Vagina (tissue), 2 donors: ENCODE results near the gene SLC23A2. TPM values are rescaled to one million over a fixed set of nuclear protein-coding genes. Genes with fewer than 3 reads are reported as not detected.

Experiments used
- DNase-seq, 2 donors: peaks; one replicate each; pipeline ENCODE4 v3.0.0-alpha.2; 2017; ENCODE audit errors: extremely low spot score in 2 of 2
- H3K27ac ChIP-seq: fragments of 200-600 bp; sonication (generic); one replicate; pipeline ENCODE4 v1.5.1; 2019
- H3K27me3 ChIP-seq: fragments of 200-600 bp; sonication (generic); one replicate; pipeline ENCODE4 v1.5.1; 2019
- H3K36me3 ChIP-seq, 2 donors: fragments of 200-600 bp; sonication (generic); one replicate each; pipeline ENCODE4 v1.5.1; 2017 to 2019
- H3K4me1 ChIP-seq: fragments of 200-600 bp; sonication (generic); one replicate; pipeline ENCODE4 v1.5.1; 2019
- H3K4me3 ChIP-seq, 2 donors: fragments of 200-600 bp; sonication (generic); 1 replicate in 1 of 2; 2 replicates in 1 of 2; pipeline ENCODE4 v1.5.1; 2016 to 2019
- H3K9me3 ChIP-seq: fragments of 200-600 bp; sonication (generic); one replicate; pipeline ENCODE4 v1.5.1; 2019
- CTCF ChIP-seq, 3 experiments: fragments of 450-650 bp in 2 of 3; fragments of 200-600 bp in 1 of 3; sonication (generic) in 1 of 3; IDR thresholded peaks; one replicate each; pipeline ENCODE4 v1.5.1; 2017 to 2019; ENCODE audit warnings: antibody characterized with exemption in 3 of 3, mild to moderate bottlenecking in 2 of 3, moderate library complexity in 2 of 3
- POLR2A ChIP-seq, 2 donors: fragments of 450-650 bp; IDR thresholded peaks; one replicate each; pipeline ENCODE4 v1.6.1; 2017; ENCODE audit warnings: antibody characterized with exemption in 2 of 2, mild to moderate bottlenecking in 2 of 2, moderate library complexity in 2 of 2
- POLR2AphosphoS5 ChIP-seq, 2 donors: sonication (generic); formaldehyde crosslinking; IDR thresholded peaks; one replicate each; pipeline ENCODE4 v1.9.0; 2017; ENCODE audit warnings: antibody characterized with exemption in 2 of 2, mild to moderate bottlenecking in 2 of 2, low read depth in 1 of 2; ENCODE audit not compliant: insufficient read depth in 1 of 2
- intact Hi-C: fragments of 100-400 bp; cut with DNase I; formaldehyde crosslinking; loops from one replicate; pipeline ENCODE4 v1.15.1; 2023
- total RNA-seq: library from RNA; depleted of rRNA; stranded (reverse); fragments of >200 nt; gene quantifications from one replicate; pipeline ENCODE4 v1.2.3, GENCODE V29; 2016

Gene SLC23A2
- total RNA-seq, 1 donor from 2014 or later, result 14.7 TPM

GRCh38 chr20:4862661-4863060, 138.6 kb downstream of the SLC23A2 start:
- no peaks in the 10 kb centered on the region for H3K9me3 ChIP-seq
- peaks cover 9% of the 10 kb centered on the region for H3K4me1 ChIP-seq
- no peaks in the 10 kb centered on the region for H3K27me3 ChIP-seq
- H3K27ac ChIP-seq, result no peak overlapping the region
- TF ChIP-seq POLR2AphosphoS5 (IDR thresholded peaks at IDR 0.05; ENCODE audit: insufficient read depth in 1 of 2, low read depth in 1 of 2) (no peak), CTCF (IDR thresholded peaks at IDR 0.05) (no peak), POLR2A (IDR thresholded peaks at IDR 0.05) (no peak)
- H3K4me3 ChIP-seq, result no peak overlapping the region
- peaks cover 0 to 52% of the 10 kb centered on the region in 2 donors for H3K36me3 ChIP-seq
- peak in 1 of 2 donors; percentile 58 for DNase-seq
- intact Hi-C loops, result no loop called here

- Histone ChIP-seq H3K27me3 (no peaks in the 10 kb centered on the region), H3K36me3 (peaks cover 0 to 52% of the 10 kb centered on the region in 2 donors), H3K27ac (no peak overlapping the region), H3K9me3 (no peaks in the 10 kb centered on the region), H3K4me3 (no peak overlapping the region), H3K4me1 (peaks cover 8% of the 10 kb centered on the region)
- intact Hi-C loops, result no loop called here
- TF ChIP-seq CTCF (IDR thresholded peaks at IDR 0.05) (no peak), POLR2AphosphoS5 (IDR thresholded peaks at IDR 0.05; ENCODE audit: insufficient read depth in 1 of 2, low read depth in 1 of 2) (no peak), POLR2A (IDR thresholded peaks at IDR 0.05) (no peak)
- DNase-seq, result peak in 1 of 2 donors; percentile 67
Observed at GRCh38 chr20:4861961-4862360, 139.3 kb downstream of the SLC23A2 start.

DNA sequence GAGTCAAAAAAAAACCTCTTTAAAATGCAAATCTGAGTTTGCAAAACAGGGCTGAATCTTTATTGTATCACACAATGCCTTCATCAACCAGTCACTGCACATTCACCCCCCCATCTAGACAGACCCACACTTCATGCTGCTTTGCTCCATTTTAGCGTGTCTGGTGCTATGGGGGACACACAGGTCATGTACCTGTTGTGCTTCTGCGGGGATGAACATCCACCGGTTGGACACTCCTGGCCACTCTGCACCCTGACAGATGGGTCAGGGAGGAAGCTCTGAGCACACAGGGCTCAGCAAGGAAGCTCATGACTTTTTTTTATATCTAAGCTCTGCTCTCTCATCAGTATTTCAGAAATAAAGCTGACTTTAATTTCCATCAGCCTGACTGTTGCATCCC, 143.3 kb downstream of the SLC23A2 start:
- H3K27me3 ChIP-seq, result no peaks in the 10 kb centered on the region
- peaks cover 0 to 63% of the 10 kb centered on the region in 2 donors for H3K36me3 ChIP-seq
- TF ChIP-seq POLR2A (IDR thresholded peaks at IDR 0.05) (no peak), CTCF (IDR thresholded peaks at IDR 0.05) (no peak), POLR2AphosphoS5 (IDR thresholded peaks at IDR 0.05; ENCODE audit: insufficient read depth in 1 of 2, low read depth in 1 of 2) (no peak)
- H3K4me3 ChIP-seq, result no peak overlapping the region
- H3K4me1 ChIP-seq, result no peaks in the 10 kb centered on the region
- H3K9me3 ChIP-seq, result no peaks in the 10 kb centered on the region
- no peak overlapping the region for H3K27ac ChIP-seq
- intact Hi-C loops, result no loop called here
- DNase-seq, result no peak

GRCh38 chr20:4856022-4856755, 145.1 kb downstream of the SLC23A2 start:
- no peak overlapping the region for H3K4me3 ChIP-seq
- no peaks in the 10 kb centered on the region for H3K9me3 ChIP-seq
- intact Hi-C loops, result no loop called here
- no peaks in the 10 kb centered on the region for H3K4me1 ChIP-seq
- no peak overlapping the region for H3K27ac ChIP-seq
- H3K36me3 ChIP-seq, result peaks cover 0 to 46% of the 10 kb centered on the region in 2 donors
- H3K27me3 ChIP-seq, result no peaks in the 10 kb centered on the region
- no peak for DNase-seq
- TF ChIP-seq POLR2AphosphoS5 (IDR thresholded peaks at IDR 0.05; ENCODE audit: insufficient read depth in 1 of 2, low read depth in 1 of 2), result no peak
- no peak for TF ChIP-seq POLR2A (IDR thresholded peaks at IDR 0.05)
- no peak for TF ChIP-seq CTCF (IDR thresholded peaks at IDR 0.05)

DNA sequence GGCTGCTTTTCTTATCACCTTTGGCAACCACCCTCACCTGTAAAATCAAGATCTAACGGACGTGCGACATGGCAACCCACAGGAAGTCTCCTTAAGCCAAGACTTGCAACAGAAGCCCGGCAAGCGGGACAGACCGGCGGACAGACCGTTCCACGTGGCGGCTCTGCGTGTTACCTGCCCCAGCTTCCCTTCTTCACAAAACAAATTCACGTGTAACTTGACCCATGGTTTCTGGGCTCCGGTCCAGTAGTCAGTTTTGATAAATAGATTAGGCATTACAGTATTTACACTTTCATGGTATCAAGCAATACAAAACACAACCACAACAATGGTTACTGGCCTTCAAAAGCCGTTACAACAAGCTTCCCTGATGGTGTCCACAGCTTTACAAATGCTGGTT, 145.8 kb downstream of the SLC23A2 start:
- no peak overlapping the region for H3K27ac ChIP-seq
- TF ChIP-seq CTCF (IDR thresholded peaks at IDR 0.05) (no peak), POLR2AphosphoS5 (IDR thresholded peaks at IDR 0.05; ENCODE audit: insufficient read depth in 1 of 2, low read depth in 1 of 2) (no peak), POLR2A (IDR thresholded peaks at IDR 0.05) (no peak)
- no peak overlapping the region for H3K4me3 ChIP-seq
- H3K36me3 ChIP-seq, result peaks cover 0 to 40% of the 10 kb centered on the region in 2 donors
- intact Hi-C loops, result no loop called here
- no peaks in the 10 kb centered on the region for H3K27me3 ChIP-seq
- no peaks in the 10 kb centered on the region for H3K9me3 ChIP-seq
- H3K4me1 ChIP-seq, result no peaks in the 10 kb centered on the region
- no peak for DNase-seq
